A549 (cell line): ENCODE data around the gene PARP6.
A peak's percentile ranks its signal among the peaks of the same experiment; 100 is the strongest.

ENCODE experiments used
- CEBPB ChIP-seq, 2 experiments: fragments of >200 bp in 1 of 2; sonication (Bioruptor Twin) in 1 of 2; formaldehyde crosslinking in 1 of 2; IDR thresholded peaks; 2 replicates each; pipeline ENCODE4 v1.6.1; 2012 to 2016
- CHD2 ChIP-seq: fragments of 150-350 bp; IDR thresholded peaks from 2 replicates; pipeline ENCODE4 v1.6.1; 2014; ENCODE audit warnings: low read length; ENCODE audit not compliant: partially characterized antibody
- EP300 ChIP-seq, 2 experiments: fragments of >200 bp; sonication (Bioruptor Twin); formaldehyde crosslinking; IDR thresholded peaks; 2 replicates in 1 of 2; 3 replicates in 1 of 2; pipeline ENCODE4 v1.6.1; 2016 to 2017
- HDAC2 ChIP-seq: fragments of 200-600 bp; sonication (generic); IDR thresholded peaks from 2 replicates; pipeline ENCODE4 v1.6.1; 2016
- JUN ChIP-seq, 2 experiments: fragments of >200 bp; sonication (Bioruptor Twin); formaldehyde crosslinking; IDR thresholded peaks; 2 replicates in 1 of 2; 3 replicates in 1 of 2; pipeline ENCODE4 v1.6.1; 2016 to 2017
- POLR2A ChIP-seq: IDR thresholded peaks from 2 replicates; pipeline ENCODE4 v1.6.1; 2012; ENCODE audit warnings: mild to moderate bottlenecking, low read length
- RAD21 ChIP-seq, 2 experiments: fragments of >200 bp in 1 of 2; sonication (Bioruptor Twin) in 1 of 2; formaldehyde crosslinking in 1 of 2; IDR thresholded peaks in 1 of 2; conservative IDR thresholded peaks in 1 of 2; 2 replicates in 1 of 2; 3 replicates in 1 of 2; pipeline ENCODE4 v1.6.1; 2012 to 2018; ENCODE audit warnings: inconsistent platforms in 1 of 2
- SMC3 ChIP-seq: fragments of >200 bp; sonication (Bioruptor Twin); formaldehyde crosslinking; IDR thresholded peaks from 3 replicates; pipeline ENCODE4 v1.6.1; 2018; ENCODE audit warnings: inconsistent platforms
- ZSCAN20 ChIP-seq: fragments of 250-450 bp; sonication (Bioruptor Pico); IDR thresholded peaks from 2 replicates; pipeline ENCODE4 v1.8.0; 2022; ENCODE audit warnings: mild to moderate bottlenecking, moderate library complexity
- TF ChIP-seq, protein P1 (sequence below): fragments of 200-600 bp; sonication (generic); IDR thresholded peaks from 2 replicates; pipeline ENCODE4 v1.6.1; 2016; ENCODE audit warnings: antibody characterized with exemption, mild to moderate bottlenecking, moderate library complexity
- TF ChIP-seq, protein P2 (sequence below): fragments of >200 bp; sonication (Bioruptor Twin); formaldehyde crosslinking; IDR thresholded peaks from 3 replicates; pipeline ENCODE4 v1.5.1; 2016

DNA sequence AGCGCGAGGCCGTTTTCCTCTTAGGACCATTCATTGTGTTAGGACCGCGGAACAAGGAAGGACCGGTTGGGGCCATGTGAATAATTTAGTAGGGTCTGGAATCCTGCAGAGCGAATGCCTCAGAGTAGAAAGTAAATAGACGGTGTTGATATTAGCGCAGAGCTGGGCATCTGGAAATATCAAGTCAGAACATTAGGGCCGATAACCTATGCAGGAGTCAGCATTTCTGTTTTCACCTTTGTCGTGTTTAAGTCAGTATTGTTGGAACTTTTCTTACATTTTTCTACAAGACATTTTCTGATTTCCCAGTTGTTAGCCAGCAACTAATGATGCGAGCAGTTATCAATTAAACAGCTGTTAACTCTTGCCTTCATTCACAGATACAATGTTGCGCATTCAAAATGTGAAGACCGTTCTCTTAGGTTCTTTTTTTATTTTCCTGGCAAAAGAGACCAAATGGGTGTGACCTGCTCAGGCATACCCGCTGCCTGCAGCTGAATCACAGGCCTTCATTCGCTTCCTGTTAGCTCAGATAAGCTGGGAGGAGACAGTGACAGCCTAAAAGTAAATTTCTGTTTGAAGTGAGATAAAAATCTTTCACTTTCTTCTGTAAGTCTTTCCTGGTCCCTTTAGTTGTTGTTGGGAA is 40.4 kb downstream of the PARP6 start:
- TF ChIP-seq, protein P1, sequence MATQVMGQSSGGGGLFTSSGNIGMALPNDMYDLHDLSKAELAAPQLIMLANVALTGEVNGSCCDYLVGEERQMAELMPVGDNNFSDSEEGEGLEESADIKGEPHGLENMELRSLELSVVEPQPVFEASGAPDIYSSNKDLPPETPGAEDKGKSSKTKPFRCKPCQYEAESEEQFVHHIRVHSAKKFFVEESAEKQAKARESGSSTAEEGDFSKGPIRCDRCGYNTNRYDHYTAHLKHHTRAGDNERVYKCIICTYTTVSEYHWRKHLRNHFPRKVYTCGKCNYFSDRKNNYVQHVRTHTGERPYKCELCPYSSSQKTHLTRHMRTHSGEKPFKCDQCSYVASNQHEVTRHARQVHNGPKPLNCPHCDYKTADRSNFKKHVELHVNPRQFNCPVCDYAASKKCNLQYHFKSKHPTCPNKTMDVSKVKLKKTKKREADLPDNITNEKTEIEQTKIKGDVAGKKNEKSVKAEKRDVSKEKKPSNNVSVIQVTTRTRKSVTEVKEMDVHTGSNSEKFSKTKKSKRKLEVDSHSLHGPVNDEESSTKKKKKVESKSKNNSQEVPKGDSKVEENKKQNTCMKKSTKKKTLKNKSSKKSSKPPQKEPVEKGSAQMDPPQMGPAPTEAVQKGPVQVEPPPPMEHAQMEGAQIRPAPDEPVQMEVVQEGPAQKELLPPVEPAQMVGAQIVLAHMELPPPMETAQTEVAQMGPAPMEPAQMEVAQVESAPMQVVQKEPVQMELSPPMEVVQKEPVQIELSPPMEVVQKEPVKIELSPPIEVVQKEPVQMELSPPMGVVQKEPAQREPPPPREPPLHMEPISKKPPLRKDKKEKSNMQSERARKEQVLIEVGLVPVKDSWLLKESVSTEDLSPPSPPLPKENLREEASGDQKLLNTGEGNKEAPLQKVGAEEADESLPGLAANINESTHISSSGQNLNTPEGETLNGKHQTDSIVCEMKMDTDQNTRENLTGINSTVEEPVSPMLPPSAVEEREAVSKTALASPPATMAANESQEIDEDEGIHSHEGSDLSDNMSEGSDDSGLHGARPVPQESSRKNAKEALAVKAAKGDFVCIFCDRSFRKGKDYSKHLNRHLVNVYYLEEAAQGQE: no peak
- TF ChIP-seq HDAC2 (no peak), SMC3 (no peak), ZSCAN20 (no peak), JUN (IDR thresholded peaks at IDR 0.05) (no peak), EP300 (IDR thresholded peaks at IDR 0.05) (no peak), CEBPB (IDR thresholded peaks at IDR 0.05) (no peak), CHD2 (no peak), RAD21 (conservative IDR thresholded peaks at IDR 0.05 in 1 of 2, IDR thresholded peaks at IDR 0.05 in 1 of 2) (0 out of 5 replicates have a peak, but pooled peaks of 1 of the 2 experiments have one; percentile 1), POLR2A (no peak; the same call in 1 of the 2 replicates)
- TF ChIP-seq, protein P2, sequence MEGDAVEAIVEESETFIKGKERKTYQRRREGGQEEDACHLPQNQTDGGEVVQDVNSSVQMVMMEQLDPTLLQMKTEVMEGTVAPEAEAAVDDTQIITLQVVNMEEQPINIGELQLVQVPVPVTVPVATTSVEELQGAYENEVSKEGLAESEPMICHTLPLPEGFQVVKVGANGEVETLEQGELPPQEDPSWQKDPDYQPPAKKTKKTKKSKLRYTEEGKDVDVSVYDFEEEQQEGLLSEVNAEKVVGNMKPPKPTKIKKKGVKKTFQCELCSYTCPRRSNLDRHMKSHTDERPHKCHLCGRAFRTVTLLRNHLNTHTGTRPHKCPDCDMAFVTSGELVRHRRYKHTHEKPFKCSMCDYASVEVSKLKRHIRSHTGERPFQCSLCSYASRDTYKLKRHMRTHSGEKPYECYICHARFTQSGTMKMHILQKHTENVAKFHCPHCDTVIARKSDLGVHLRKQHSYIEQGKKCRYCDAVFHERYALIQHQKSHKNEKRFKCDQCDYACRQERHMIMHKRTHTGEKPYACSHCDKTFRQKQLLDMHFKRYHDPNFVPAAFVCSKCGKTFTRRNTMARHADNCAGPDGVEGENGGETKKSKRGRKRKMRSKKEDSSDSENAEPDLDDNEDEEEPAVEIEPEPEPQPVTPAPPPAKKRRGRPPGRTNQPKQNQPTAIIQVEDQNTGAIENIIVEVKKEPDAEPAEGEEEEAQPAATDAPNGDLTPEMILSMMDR: no peak
